Astrocyte of the spinal cord (primary cell): Measurements from ENCODE around the gene PHF11.
A peak's percentile ranks its signal among the peaks of the same experiment; 100 is the strongest.

Source experiments
- DNase-seq: peaks from one replicate; pipeline ENCODE4 v3.0.0; 2011; ENCODE audit warnings: low read depth, low spot score
- H3K4me3 ChIP-seq: 2 replicates; pipeline ENCODE4 v1.5.1; 2011; ENCODE audit warnings: low read depth, mild to moderate bottlenecking, low read length, moderate library complexity
- CTCF ChIP-seq: IDR thresholded peaks from 2 replicates; pipeline ENCODE4 v1.5.1; 2012; ENCODE audit warnings: low read depth, mild to moderate bottlenecking, low read length, inconsistent platforms
- in situ Hi-C: cut with HindIII; loops from 2 replicates; pipeline ENCODE4 v1.10.0; 2017; ENCODE audit warnings: low sequenced_read_pairs

Gene PHF11

GRCh38 chr13:49454388-49455006, 41.3 kb upstream of the PHF11 start:
- no peak overlapping the region for H3K4me3 ChIP-seq
- in situ Hi-C loops: no loop called here
- peak; percentile 17 for DNase-seq
- no peak for TF ChIP-seq CTCF

- in situ Hi-C loops: no loop called here
- no peak for TF ChIP-seq CTCF
- no peak overlapping the region for H3K4me3 ChIP-seq
- DNase-seq: no peak
Measured at GRCh38 chr13:49455007-49455398, 40.8 kb upstream of the PHF11 start.

- no peak for TF ChIP-seq CTCF
- no peak for DNase-seq
- H3K4me3 ChIP-seq: no peak overlapping the region
- in situ Hi-C loops: no loop called here
Measured at GRCh38 chr13:49456156-49456555, 39.6 kb upstream of the PHF11 start.

- in situ Hi-C loops: no loop called here
- H3K4me3 ChIP-seq: no peak overlapping the region
- DNase-seq: no peak
- TF ChIP-seq CTCF: no peak
Measured at GRCh38 chr13:49457221-49457620, 38.5 kb upstream of the PHF11 start.

- H3K4me3 ChIP-seq: no peak overlapping the region
- TF ChIP-seq CTCF: no peak
- in situ Hi-C loops: no loop called here
- DNase-seq: no peak
Measured at GRCh38 chr13:49459580-49459979, 36.2 kb upstream of the PHF11 start.

GRCh38 chr13:49464085-49464484, 31.7 kb upstream of the PHF11 start:
- DNase-seq: no peak
- H3K4me3 ChIP-seq: no peak overlapping the region
- in situ Hi-C loops: no loop called here
- TF ChIP-seq CTCF: no peak
